ENCODE data around the gene BLTP3A. TPM values are rescaled to one million over a fixed set of nuclear protein-coding genes. Genes with fewer than 3 reads are reported as not detected.

Gene BLTP3A
- total RNA-seq, 1 experiment from 2014 or later: 18.7 TPM

DNA sequence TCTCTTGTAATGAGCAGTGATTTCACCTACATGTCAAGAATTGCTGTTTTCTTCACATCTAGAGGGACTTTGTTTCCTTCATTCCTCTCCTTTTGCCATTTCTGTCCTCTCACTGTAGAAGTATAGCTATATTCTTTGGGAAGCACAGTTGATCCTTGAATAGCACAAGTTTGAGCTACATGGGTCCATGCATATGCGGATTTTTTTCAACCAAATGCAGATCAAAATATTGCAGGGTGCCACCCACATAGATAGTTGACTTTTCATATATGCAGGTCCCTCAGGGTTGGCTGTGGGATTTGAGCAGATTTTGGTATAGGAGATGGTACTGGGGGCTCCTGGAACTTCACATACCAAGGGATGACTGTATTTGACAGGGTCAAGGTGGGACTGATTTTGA lies 41.1 kb downstream of the BLTP3A start (continued):
- TF ChIP-seq, protein P1, sequence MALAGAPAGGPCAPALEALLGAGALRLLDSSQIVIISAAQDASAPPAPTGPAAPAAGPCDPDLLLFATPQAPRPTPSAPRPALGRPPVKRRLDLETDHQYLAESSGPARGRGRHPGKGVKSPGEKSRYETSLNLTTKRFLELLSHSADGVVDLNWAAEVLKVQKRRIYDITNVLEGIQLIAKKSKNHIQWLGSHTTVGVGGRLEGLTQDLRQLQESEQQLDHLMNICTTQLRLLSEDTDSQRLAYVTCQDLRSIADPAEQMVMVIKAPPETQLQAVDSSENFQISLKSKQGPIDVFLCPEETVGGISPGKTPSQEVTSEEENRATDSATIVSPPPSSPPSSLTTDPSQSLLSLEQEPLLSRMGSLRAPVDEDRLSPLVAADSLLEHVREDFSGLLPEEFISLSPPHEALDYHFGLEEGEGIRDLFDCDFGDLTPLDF (CRISPR knock-in tag; IDR thresholded peaks at IDR 0.05): no peak
- TF ChIP-seq, protein P2, sequence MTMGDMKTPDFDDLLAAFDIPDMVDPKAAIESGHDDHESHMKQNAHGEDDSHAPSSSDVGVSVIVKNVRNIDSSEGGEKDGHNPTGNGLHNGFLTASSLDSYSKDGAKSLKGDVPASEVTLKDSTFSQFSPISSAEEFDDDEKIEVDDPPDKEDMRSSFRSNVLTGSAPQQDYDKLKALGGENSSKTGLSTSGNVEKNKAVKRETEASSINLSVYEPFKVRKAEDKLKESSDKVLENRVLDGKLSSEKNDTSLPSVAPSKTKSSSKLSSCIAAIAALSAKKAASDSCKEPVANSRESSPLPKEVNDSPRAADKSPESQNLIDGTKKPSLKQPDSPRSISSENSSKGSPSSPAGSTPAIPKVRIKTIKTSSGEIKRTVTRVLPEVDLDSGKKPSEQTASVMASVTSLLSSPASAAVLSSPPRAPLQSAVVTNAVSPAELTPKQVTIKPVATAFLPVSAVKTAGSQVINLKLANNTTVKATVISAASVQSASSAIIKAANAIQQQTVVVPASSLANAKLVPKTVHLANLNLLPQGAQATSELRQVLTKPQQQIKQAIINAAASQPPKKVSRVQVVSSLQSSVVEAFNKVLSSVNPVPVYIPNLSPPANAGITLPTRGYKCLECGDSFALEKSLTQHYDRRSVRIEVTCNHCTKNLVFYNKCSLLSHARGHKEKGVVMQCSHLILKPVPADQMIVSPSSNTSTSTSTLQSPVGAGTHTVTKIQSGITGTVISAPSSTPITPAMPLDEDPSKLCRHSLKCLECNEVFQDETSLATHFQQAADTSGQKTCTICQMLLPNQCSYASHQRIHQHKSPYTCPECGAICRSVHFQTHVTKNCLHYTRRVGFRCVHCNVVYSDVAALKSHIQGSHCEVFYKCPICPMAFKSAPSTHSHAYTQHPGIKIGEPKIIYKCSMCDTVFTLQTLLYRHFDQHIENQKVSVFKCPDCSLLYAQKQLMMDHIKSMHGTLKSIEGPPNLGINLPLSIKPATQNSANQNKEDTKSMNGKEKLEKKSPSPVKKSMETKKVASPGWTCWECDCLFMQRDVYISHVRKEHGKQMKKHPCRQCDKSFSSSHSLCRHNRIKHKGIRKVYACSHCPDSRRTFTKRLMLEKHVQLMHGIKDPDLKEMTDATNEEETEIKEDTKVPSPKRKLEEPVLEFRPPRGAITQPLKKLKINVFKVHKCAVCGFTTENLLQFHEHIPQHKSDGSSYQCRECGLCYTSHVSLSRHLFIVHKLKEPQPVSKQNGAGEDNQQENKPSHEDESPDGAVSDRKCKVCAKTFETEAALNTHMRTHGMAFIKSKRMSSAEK (CRISPR knock-in tag; IDR thresholded peaks at IDR 0.05; ENCODE audit: borderline replicate concordance): no peak
- TF ChIP-seq, protein P3, sequence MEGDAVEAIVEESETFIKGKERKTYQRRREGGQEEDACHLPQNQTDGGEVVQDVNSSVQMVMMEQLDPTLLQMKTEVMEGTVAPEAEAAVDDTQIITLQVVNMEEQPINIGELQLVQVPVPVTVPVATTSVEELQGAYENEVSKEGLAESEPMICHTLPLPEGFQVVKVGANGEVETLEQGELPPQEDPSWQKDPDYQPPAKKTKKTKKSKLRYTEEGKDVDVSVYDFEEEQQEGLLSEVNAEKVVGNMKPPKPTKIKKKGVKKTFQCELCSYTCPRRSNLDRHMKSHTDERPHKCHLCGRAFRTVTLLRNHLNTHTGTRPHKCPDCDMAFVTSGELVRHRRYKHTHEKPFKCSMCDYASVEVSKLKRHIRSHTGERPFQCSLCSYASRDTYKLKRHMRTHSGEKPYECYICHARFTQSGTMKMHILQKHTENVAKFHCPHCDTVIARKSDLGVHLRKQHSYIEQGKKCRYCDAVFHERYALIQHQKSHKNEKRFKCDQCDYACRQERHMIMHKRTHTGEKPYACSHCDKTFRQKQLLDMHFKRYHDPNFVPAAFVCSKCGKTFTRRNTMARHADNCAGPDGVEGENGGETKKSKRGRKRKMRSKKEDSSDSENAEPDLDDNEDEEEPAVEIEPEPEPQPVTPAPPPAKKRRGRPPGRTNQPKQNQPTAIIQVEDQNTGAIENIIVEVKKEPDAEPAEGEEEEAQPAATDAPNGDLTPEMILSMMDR (IDR thresholded peaks at IDR 0.05): no peak
- no peak for TF ChIP-seq ELF4 (CRISPR knock-in tag; IDR thresholded peaks at IDR 0.05; ENCODE audit: low read depth)

GRCh38 chr6:34834789-34835518 lies 43.1 kb downstream of the BLTP3A start:
- TF ChIP-seq ZNF263 (CRISPR knock-in tag; IDR thresholded peaks at IDR 0.05; ENCODE audit: low read depth) (no peak), ZNF281 (CRISPR knock-in tag; IDR thresholded peaks at IDR 0.05) (no peak), GRHL2 (CRISPR knock-in tag; IDR thresholded peaks at IDR 0.05; ENCODE audit: insufficient replicate concordance, severe bottlenecking) (no peak)
- no peak overlapping the region for H3K27ac Mint-ChIP-seq
- DNase-seq (ENCODE audit: low spot score) (no peak), ATAC-seq (no peak)
- peaks cover 21% of the 10 kb centered on the region for H3K36me3 Mint-ChIP-seq
- ChIA-PET POLR2A (no interaction called here), CTCF (no interaction called here)
- H3K4me3 Mint-ChIP-seq: no peak overlapping the region
- H3K27me3 Mint-ChIP-seq (ENCODE audit: low read depth): no peaks in the 10 kb centered on the region
- no peaks in the 10 kb centered on the region for H3K9me3 Mint-ChIP-seq
- H3K4me1 Mint-ChIP-seq: 0 out of 2 replicates have a peak, but pooled peaks cover 4% of the 10 kb centered on the region

DNA sequence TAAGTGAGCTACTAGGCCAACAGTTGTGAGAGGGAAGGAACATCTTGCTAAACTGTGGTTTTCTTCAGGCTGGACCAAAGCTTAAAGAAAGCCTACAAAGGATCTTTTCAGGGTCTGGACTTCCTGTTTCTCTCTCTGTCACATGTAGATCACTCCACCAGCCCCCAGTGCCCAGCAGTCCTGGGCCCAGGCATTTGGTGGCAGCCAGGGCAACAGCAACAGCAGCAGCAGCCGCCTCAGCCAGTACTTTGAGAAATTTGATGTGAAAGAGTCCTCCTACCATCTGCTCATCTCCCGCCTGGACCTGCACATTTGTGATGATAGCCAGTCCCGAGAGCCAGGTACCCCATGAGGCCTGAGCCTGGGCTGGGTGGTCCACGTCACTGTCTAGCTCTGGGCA lies 44.1 kb downstream of the BLTP3A start:
- ATAC-seq: no peak
- Mint-ChIP-seq H3K27me3 (ENCODE audit: low read depth) (no peaks in the 10 kb centered on the region), H3K4me3 (no peak overlapping the region), H3K36me3 (peaks cover 21% of the 10 kb centered on the region), H3K27ac (no peak overlapping the region; the same call in 1 of the 2 replicates), H3K9me3 (no peaks in the 10 kb centered on the region), H3K4me1 (0 out of 2 replicates have a peak, but pooled peaks cover 4% of the 10 kb centered on the region)
- CTCF ChIA-PET: no interaction called here
- no peak for DNase-seq (ENCODE audit: low spot score)
- POLR2A ChIA-PET: no interaction called here
- TF ChIP-seq MYBL2 (CRISPR knock-in tag; IDR thresholded peaks at IDR 0.05): no peak
- no peak for TF ChIP-seq FOXK1 (CRISPR knock-in tag; IDR thresholded peaks at IDR 0.05)
- TF ChIP-seq TP53 (CRISPR knock-in tag; IDR thresholded peaks at IDR 0.05): no peak
- no peak for TF ChIP-seq SP1 (CRISPR knock-in tag; conservative IDR thresholded peaks at IDR 0.05)
- no peak for TF ChIP-seq CBFB (CRISPR knock-in tag; IDR thresholded peaks at IDR 0.05; ENCODE audit: low read depth)
- no peak for TF ChIP-seq JUN (CRISPR knock-in tag; IDR thresholded peaks at IDR 0.05)
- no peak for TF ChIP-seq ATF1 (CRISPR knock-in tag; IDR thresholded peaks at IDR 0.05)
- no peak for TF ChIP-seq ZBTB21 (CRISPR knock-in tag; IDR thresholded peaks at IDR 0.05; ENCODE audit: borderline replicate concordance)
- TF ChIP-seq FOXP1 (CRISPR knock-in tag; IDR thresholded peaks at IDR 0.05; ENCODE audit: borderline replicate concordance): no peak
- TF ChIP-seq ZNF396 (CRISPR knock-in tag; IDR thresholded peaks at IDR 0.05; ENCODE audit: borderline replicate concordance): no peak
- no peak for TF ChIP-seq ZNF232 (CRISPR knock-in tag; IDR thresholded peaks at IDR 0.05)
- no peak for TF ChIP-seq ZNF281 (CRISPR knock-in tag; IDR thresholded peaks at IDR 0.05)

All from WTC11 (cell line).